Chondrocyte (in vitro differentiated cells): ENCODE data around the gene GRM7. TPM values are rescaled to one million over a fixed set of nuclear protein-coding genes. Genes with fewer than 3 reads are reported as not detected.

Experiments used
- DNase-seq: peaks from one replicate; pipeline ENCODE4 v3.0.0; 2021; ENCODE audit warnings: mixed read lengths, low spot score
- H3K27ac Mint-ChIP-seq: one replicate; pipeline ENCODE4 v1.8.0; 2021; ENCODE audit warnings: mild to moderate bottlenecking, moderate library complexity, mixed read lengths; ENCODE audit not compliant: unreplicated experiment
- H3K27me3 Mint-ChIP-seq: 2 replicates; pipeline ENCODE4 v1.8.0; 2021; ENCODE audit warnings: low read depth, mixed read lengths
- H3K36me3 Mint-ChIP-seq: 2 replicates; pipeline ENCODE4 v1.8.0; 2021; ENCODE audit warnings: low read depth, mixed read lengths
- H3K4me1 Mint-ChIP-seq: 2 replicates; pipeline ENCODE4 v1.8.0; 2021; ENCODE audit warnings: low read depth, mild to moderate bottlenecking, mixed read lengths
- H3K4me3 Mint-ChIP-seq: one replicate; pipeline ENCODE4 v1.8.0; 2021; ENCODE audit warnings: mild to moderate bottlenecking, moderate library complexity, mixed read lengths; ENCODE audit not compliant: unreplicated experiment
- H3K9me3 Mint-ChIP-seq: 2 replicates; pipeline ENCODE4 v1.8.0; 2021; ENCODE audit warnings: low read depth, mixed read lengths
- CTCF ChIP-seq: fragments of 200-600 bp; sonication (generic); IDR thresholded peaks from 2 replicates; pipeline ENCODE4 v1.5.0; 2021; ENCODE audit warnings: antibody characterized with exemption, mild to moderate bottlenecking, moderate library complexity
- total RNA-seq: library from RNA; stranded (reverse); gene quantifications from 3 replicates; pipeline ENCODE4 v1.2.1, GENCODE V29; 2021

GRM7 gene
- total RNA-seq, 1 donor from 2014 or later, result not detected

GRCh38 chr3:7195934-7196333, 335.0 kb downstream of the GRM7 start:
- Mint-ChIP-seq H3K9me3 (peaks cover 8% of the 10 kb centered on the region), H3K27ac (no peak overlapping the region), H3K4me1 (no peaks in the 10 kb centered on the region), H3K36me3 (no peaks in the 10 kb centered on the region), H3K27me3 (peaks cover 2% of the 10 kb centered on the region), H3K4me3 (no peak overlapping the region)
- no peak for TF ChIP-seq CTCF
- DNase-seq, result no peak

DNA sequence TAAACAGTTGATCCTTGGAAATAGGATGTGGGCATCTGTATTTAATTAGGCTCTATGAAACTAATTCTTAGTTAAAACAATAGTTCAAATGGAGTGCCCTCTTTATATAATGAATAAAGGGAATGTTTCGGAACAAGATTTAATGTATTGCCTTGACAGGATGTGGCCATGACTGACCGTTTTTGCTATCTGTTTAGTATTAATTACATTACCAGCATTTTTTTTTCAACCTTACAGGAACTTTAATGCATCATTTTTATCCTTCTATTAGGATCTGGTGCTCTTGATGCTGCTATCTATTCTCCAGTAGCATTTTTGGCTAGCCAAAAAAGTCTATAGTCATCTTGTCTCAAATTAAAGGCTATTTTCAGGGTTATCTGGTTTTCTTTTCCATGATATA, 340.9 kb downstream of the GRM7 start:
- H3K9me3 Mint-ChIP-seq, result peaks cover 9% of the 10 kb centered on the region

GRCh38 chr3:7203969-7204847, 343.3 kb downstream of the GRM7 start:
- Mint-ChIP-seq H3K4me3 (no peak overlapping the region), H3K27me3 (peaks cover 1% of the 10 kb centered on the region), H3K4me1 (no peaks in the 10 kb centered on the region), H3K36me3 (no peaks in the 10 kb centered on the region), H3K27ac (no peak overlapping the region), H3K9me3 (peaks cover 6% of the 10 kb centered on the region)
- no peak for DNase-seq
- TF ChIP-seq CTCF, result no peak

More for the DNA sequence above, 340.9 kb downstream of the GRM7 start:
- Mint-ChIP-seq H3K4me1 (no peaks in the 10 kb centered on the region), H3K4me3 (no peak overlapping the region), H3K27me3 (no peaks in the 10 kb centered on the region), H3K36me3 (no peaks in the 10 kb centered on the region), H3K27ac (no peak overlapping the region)
- DNase-seq, result no peak
- TF ChIP-seq CTCF, result no peak

GRCh38 chr3:7204848-7205156, 343.9 kb downstream of the GRM7 start:
- H3K4me3 Mint-ChIP-seq, result no peak overlapping the region
- no peak for TF ChIP-seq CTCF
- H3K27me3 Mint-ChIP-seq, result peaks cover 1% of the 10 kb centered on the region
- peaks cover 6% of the 10 kb centered on the region for H3K9me3 Mint-ChIP-seq
- no peaks in the 10 kb centered on the region for H3K4me1 Mint-ChIP-seq
- no peaks in the 10 kb centered on the region for H3K36me3 Mint-ChIP-seq
- DNase-seq, result no peak
- H3K27ac Mint-ChIP-seq, result no peak overlapping the region

GRCh38 chr3:7205535-7205934, 344.6 kb downstream of the GRM7 start:
- Mint-ChIP-seq H3K4me3 (no peak overlapping the region), H3K9me3 (peaks cover 6% of the 10 kb centered on the region), H3K27me3 (peaks cover 1% of the 10 kb centered on the region), H3K36me3 (no peaks in the 10 kb centered on the region), H3K27ac (no peak overlapping the region), H3K4me1 (no peaks in the 10 kb centered on the region)
- no peak for TF ChIP-seq CTCF
- DNase-seq, result no peak
